OCI-LY7 (cell line): Measurements from ENCODE around the gene TWF1.

Experiments
- CTCF ChIP-seq: fragments of 200-600 bp; sonication (generic); conservative IDR thresholded peaks from 2 replicates; pipeline ENCODE4 v1.5.1; 2014; ENCODE audit warnings: mild to moderate bottlenecking, antibody characterized with exemption, low read length, moderate library complexity, mixed read lengths
- EZH2phosphoT487 ChIP-seq: fragments of 200-600 bp; sonication (generic); IDR thresholded peaks from 2 replicates; pipeline ENCODE4 v1.6.1; 2018; ENCODE audit warnings: low read depth, borderline replicate concordance, mild to moderate bottlenecking, mixed run types, antibody characterized with exemption, low read length, moderate library complexity, mixed read lengths

- TF ChIP-seq CTCF, result no peak
- no peak for TF ChIP-seq EZH2phosphoT487
Observed at GRCh38 chr12:43806737-43807072, 588 bp upstream of the TWF1 start.
